Stromal cell of bone marrow (primary cell): ENCODE data around the gene SRRM3.
"Not testable (repeated sequence)": the region's sequence is repeated elsewhere in the genome, so short reads cannot be mapped to it uniquely, and the experiment has no call there.

Source experiments
- DNase-seq: peaks from one replicate; pipeline ENCODE4 v3.0.0-alpha.2; 2012; ENCODE audit warnings: low read depth

The SRRM3 gene

GRCh38 chr7:76230214-76230613 is 28.5 kb downstream of the SRRM3 start:
- DNase-seq, result no peak

- no peak for DNase-seq
These were observed 29.4 kb downstream of the SRRM3 start for GRCh38 chr7:76231071-76231470.

DNA sequence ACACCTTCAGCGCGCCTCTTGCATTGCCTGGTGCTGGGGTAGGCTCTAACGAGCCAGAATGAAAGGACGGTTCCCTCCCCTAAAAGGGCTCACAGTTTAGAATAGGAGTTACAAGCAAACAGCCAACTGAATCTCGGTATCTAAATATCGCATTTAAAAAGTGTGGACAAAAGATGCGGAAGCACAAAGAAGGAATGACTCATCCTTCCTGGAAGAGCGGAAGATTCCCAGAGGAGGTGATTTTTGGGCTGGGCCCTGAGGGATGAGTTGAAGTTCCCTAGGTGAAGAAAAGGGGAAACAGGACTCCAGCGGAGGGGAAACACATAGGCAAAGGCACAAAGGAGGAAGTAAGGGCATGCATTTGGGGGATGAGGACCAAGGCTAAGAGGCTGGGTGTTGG is 29.9 kb downstream of the SRRM3 start:
- DNase-seq, result no peak

DNA sequence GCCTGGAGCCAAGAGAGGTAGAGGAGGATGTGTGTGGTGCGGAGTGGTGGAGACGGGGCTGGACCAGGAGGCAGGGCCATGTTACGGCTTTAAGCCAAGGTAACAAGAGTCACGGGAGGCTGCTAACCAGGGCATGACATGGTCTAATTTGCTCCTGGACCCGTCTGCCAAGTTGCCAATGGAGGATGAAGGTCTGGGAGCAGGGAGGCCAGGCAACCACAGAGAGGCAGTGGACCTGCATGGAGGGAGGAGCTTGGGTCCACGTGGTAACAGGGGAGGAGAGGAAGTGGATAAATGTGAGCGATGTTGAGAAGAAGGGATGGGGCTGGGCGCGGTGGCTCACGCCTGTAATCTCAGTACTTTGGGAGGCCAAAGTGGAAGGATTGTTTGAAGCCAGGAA is 31.0 kb downstream of the SRRM3 start:
- DNase-seq, result no peak

- no peak for DNase-seq
These were observed 32.0 kb downstream of the SRRM3 start for GRCh38 chr7:76233538-76234281.

DNA sequence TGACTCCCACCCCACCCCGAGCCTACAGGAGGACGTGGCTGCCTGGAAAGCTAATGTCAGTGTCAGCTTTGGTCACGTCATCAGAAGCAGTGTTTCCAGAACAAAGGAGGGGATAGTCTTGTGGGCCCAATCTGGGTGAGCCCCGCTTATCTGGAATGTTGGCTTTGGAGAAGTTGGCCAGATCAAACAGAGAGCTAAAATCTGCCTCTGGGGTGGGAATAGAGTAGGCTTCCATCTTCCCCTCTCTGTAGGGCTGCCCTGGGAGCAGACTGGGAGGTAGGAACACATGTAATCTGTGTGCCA is 32.5 kb downstream of the SRRM3 start:
- DNase-seq, result no peak

- peak; percentile 60 for DNase-seq
These were observed 33.3 kb downstream of the SRRM3 start for GRCh38 chr7:76234931-76235441.

DNA sequence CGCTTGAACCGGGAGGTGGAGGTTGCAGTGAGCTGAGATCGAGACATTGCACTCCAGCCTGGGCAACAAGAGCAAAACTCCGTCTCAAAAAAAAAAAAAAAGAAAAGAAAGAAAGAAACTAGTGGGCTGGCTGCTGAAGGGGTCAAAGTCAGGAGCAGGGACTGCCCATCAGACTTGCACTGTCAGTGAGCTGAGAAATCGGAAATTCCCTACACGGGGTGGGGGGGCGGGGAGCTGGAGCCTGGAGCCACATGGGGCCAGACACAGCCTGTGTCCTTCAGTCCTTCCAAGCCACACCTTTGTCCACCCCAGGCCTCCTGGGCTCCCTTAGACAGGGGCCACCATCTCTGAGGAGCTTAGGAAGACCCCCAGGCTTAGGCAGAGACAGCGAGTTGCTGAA is 34.5 kb downstream of the SRRM3 start:
- no peak for DNase-seq

DNA sequence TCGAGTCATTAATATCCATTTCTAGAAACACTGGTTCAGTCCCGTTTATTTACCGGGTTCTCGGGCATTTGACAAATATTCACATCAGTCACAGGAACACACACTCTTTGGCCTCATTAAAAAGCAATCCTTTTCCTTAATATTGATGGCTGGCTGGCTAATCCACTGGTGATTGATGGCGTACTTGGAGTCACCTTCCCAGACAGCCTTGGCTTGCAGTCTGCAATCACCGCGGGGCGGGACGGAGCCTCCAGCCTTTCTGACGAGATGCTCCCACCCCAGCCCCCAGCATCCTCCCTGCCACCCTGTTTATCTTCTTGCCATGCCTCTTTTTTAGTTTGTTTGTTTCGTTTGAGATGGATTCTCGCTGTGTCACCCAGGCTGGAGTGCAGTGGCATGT is 36.6 kb downstream of the SRRM3 start:
- no peak for DNase-seq

GRCh38 chr7:76241141-76241540 is 39.4 kb downstream of the SRRM3 start:
- DNase-seq, result no peak

- not testable (repeated sequence) for DNase-seq
These were observed 40.9 kb downstream of the SRRM3 start for GRCh38 chr7:76242517-76243063.

DNA sequence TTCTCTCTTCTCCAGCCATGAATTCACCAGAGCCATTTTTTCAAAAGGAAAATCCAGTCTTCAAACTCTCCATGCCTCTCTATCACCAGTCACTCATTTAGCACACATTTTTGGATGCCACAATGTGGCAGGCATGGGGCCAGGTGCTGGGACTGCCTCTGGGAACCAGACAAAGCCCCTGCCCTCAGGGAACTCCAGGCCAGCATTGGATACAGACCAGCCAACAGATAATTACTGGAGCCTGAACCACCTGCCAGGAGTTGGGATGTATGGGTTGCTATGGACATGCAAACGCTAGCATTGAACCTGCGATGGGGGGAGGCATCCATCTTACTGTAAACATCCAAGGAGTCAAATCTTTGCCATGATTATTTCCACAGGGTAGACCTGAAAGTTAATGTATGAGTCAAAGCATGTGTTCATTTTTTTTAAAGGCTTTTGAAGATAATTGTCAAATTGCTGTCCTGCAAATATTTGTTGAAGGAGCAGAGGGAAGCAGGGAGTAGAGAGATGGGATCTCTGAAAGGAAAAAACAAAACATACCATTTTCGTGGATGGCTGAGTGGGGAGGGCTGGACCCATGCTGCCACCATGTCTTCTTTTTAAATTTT is 43.2 kb downstream of the SRRM3 start:
- DNase-seq, result no peak

- no peak for DNase-seq
These were observed 45.2 kb downstream of the SRRM3 start for GRCh38 chr7:76246804-76247389.

DNA sequence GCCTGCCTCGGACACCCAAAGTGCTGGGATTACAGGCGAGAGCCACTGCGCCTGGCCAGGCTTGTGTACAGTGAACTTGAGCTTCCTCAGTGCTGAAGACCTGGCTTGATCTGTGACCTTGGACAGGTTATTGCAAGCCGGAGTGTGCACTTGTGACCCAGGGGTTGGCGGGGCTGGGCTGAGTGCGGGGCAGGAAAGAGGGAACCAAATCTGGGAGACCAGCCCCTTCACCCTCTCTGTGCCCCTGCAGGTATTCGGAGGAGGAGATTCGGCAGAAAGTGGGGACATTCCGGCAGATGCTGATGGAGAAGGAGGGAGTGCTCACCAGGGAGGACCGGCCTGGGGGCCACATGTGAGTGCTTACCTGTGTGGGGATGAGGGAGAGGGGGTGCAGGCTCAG is 46.2 kb downstream of the SRRM3 start:
- DNase-seq, result no peak

DNA sequence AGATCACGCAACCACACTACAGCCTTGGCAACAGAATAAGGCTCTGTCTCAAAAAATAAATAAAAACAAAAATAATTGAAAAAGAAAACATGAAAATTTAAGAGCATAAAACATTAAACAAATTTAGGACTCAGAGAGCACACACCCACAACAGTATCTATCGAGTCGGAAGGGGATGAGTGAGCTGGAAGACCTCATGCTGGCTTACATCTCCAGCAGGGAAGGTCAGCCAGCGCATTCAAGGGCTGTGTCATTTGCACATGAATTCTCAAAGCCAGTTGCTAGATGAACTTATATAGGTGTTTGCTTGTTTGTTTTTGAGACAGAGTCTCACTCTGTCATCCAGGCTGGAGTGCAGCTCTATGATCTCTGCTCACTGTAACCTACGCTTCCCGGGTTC is 50.3 kb downstream of the SRRM3 start:
- no peak for DNase-seq

DNA sequence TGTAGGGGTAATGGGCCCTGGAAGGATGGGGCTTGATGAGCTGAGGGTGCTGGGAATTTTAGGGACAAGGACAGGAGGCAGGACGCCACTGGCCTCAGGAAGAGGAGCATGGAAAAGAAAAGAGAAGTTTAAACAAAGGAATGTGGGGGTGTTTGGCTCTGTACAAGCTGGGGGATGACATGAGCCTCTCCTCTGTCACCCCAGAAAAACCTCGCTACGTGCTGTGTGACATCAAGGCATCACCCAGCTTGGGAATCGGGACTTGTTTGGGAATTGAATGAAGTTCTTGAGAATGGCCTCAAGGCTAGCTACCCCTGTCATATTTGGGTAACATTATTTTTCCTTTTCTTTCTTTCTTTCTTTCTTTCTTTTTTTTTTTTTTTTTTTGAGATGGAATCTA is 53.1 kb downstream of the SRRM3 start:
- DNase-seq, result no peak

- DNase-seq, result no peak
These were observed 56.3 kb downstream of the SRRM3 start for GRCh38 chr7:76257973-76258372.

- DNase-seq, result no peak
These were observed 57.7 kb downstream of the SRRM3 start for GRCh38 chr7:76259124-76260093.

- no peak for DNase-seq
These were observed 58.5 kb downstream of the SRRM3 start for GRCh38 chr7:76260171-76260703.

GRCh38 chr7:76261329-76261728 is 59.6 kb downstream of the SRRM3 start:
- DNase-seq, result no peak

GRCh38 chr7:76261931-76262330 is 60.2 kb downstream of the SRRM3 start:
- no peak for DNase-seq
